Measurements from ENCODE around the gene CAMK1D.

The CAMK1D gene

DNA sequence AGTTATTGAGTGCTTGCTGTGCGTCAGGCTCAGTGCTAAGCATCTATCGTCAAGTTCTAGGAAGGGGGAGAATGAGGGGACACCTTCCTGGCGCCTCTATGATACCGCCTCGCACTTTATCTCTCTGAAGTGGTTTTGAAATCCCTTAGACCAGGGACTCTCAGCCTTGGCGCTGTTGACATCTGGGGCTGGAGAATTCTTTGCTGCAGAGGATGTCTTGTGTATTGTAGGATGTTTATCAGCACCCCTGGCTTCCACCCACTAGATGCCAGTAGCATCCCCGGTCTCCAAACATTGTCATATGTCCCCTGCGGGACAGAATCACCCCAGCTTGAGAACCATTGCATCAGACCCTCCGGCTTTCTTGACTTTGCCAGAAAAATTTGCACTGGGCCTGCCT is 366.7 kb downstream of the CAMK1D start:
- DNase-seq, result no peak
- H3K4me1 ChIP-seq (ENCODE audit: low read length), result no peaks in the 10 kb centered on the region
- H3K9me2 ChIP-seq (replicated peaks; ENCODE audit: insufficient read depth, low read length), result no peaks in the 10 kb centered on the region
- H3K9me3 ChIP-seq (replicated peaks; ENCODE audit: insufficient read depth, low read length), result no peaks in the 10 kb centered on the region
- no peak overlapping the region for H3K4me3 ChIP-seq (ENCODE audit: low read length)
- H3F3A ChIP-seq (ENCODE audit: insufficient read depth, low read length), result 0 out of 2 replicates have a peak, but pooled peaks cover under 1% of the 10 kb centered on the region
- no peak overlapping the region for H3K4me2 ChIP-seq (ENCODE audit: low read depth, low read length)
- no peaks in the 10 kb centered on the region for H4K20me1 ChIP-seq (ENCODE audit: insufficient read depth, low read length)
- H3K9ac ChIP-seq (ENCODE audit: low read length), result no peak overlapping the region
- no peak for TF ChIP-seq EZH2 (optimal IDR thresholded peaks at IDR 0.05; ENCODE audit: low read depth, low read length)
- TF ChIP-seq EZH2phosphoT487 (IDR thresholded peaks at IDR 0.05; ENCODE audit: low read length), result no peak
- TF ChIP-seq, protein P1, sequence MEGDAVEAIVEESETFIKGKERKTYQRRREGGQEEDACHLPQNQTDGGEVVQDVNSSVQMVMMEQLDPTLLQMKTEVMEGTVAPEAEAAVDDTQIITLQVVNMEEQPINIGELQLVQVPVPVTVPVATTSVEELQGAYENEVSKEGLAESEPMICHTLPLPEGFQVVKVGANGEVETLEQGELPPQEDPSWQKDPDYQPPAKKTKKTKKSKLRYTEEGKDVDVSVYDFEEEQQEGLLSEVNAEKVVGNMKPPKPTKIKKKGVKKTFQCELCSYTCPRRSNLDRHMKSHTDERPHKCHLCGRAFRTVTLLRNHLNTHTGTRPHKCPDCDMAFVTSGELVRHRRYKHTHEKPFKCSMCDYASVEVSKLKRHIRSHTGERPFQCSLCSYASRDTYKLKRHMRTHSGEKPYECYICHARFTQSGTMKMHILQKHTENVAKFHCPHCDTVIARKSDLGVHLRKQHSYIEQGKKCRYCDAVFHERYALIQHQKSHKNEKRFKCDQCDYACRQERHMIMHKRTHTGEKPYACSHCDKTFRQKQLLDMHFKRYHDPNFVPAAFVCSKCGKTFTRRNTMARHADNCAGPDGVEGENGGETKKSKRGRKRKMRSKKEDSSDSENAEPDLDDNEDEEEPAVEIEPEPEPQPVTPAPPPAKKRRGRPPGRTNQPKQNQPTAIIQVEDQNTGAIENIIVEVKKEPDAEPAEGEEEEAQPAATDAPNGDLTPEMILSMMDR (IDR thresholded peaks at IDR 0.05; ENCODE audit: low read length), result no peak
- H3K27me3 ChIP-seq (replicated peaks; ENCODE audit: insufficient read depth, low read length), result no peaks in the 10 kb centered on the region
- no peak overlapping the region for H2AFZ ChIP-seq (ENCODE audit: low read length)
- H3K79me2 ChIP-seq (ENCODE audit: low read length), result 0 out of 2 replicates have a peak, but pooled peaks cover 8% of the 10 kb centered on the region
- H3K27ac ChIP-seq (ENCODE audit: low read length), result no peak overlapping the region
- no peaks in the 10 kb centered on the region for H3K36me3 ChIP-seq (replicated peaks; ENCODE audit: insufficient read depth, low read length)

DNA sequence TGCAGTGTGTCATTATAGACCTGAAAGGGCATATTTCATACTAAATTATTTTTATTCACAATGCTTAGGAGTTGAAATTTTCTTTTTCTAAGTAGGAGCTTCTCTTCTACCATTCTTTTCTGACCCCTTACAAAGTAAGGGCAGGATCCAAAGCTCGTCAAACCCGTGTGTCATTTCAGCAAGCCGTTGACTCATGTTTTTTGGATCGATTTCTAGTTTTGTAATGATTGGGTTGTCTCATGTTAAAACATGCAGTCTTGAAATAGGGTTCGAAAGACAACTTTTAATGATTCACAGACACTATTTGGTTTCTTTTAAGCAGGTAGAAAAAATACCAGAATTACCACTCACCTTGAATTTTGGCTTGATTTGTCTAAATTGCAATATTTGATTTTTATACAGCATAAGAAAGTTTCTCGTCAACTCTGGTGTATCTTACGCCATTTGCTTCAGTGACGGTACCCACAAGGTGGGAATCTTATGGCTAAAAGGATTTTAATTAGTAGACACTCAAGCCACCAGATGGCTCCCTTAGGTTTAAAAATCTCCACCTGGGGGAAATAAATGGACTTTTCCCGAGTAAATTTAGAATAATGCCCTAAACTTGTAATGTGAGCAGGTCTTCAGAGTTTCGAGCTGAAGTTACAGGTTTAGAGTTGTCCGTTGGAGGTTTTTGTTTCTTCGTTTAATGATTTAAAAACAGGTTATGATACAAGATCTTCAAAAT is 368.8 kb downstream of the CAMK1D start:
- no peaks in the 10 kb centered on the region for H4K20me1 ChIP-seq (ENCODE audit: insufficient read depth, low read length)
- DNase-seq, result no peak
- no peaks in the 10 kb centered on the region for H3K4me1 ChIP-seq (ENCODE audit: low read length)
- no peak overlapping the region for H3K9ac ChIP-seq (ENCODE audit: low read length)
- no peaks in the 10 kb centered on the region for H3K79me2 ChIP-seq (ENCODE audit: low read length)
- no peaks in the 10 kb centered on the region for H3K9me3 ChIP-seq (replicated peaks; ENCODE audit: insufficient read depth, low read length)
- H3K4me3 ChIP-seq (ENCODE audit: low read length), result no peak overlapping the region
- TF ChIP-seq, protein P1 (IDR thresholded peaks at IDR 0.05; ENCODE audit: low read length), result no peak
- TF ChIP-seq EZH2phosphoT487 (IDR thresholded peaks at IDR 0.05; ENCODE audit: low read length) (no peak), EZH2 (optimal IDR thresholded peaks at IDR 0.05; ENCODE audit: low read depth, low read length) (no peak)
- H2AFZ ChIP-seq (ENCODE audit: low read length), result no peak overlapping the region
- H3K36me3 ChIP-seq (replicated peaks; ENCODE audit: insufficient read depth, low read length), result no peaks in the 10 kb centered on the region
- H3K9me2 ChIP-seq (replicated peaks; ENCODE audit: insufficient read depth, low read length), result no peaks in the 10 kb centered on the region
- H3K27me3 ChIP-seq (replicated peaks; ENCODE audit: insufficient read depth, low read length), result no peaks in the 10 kb centered on the region
- no peak overlapping the region for H3K27ac ChIP-seq (ENCODE audit: low read length)
- H3K4me2 ChIP-seq (ENCODE audit: low read depth, low read length), result no peak overlapping the region
- no peaks in the 10 kb centered on the region for H3F3A ChIP-seq (ENCODE audit: insufficient read depth, low read length)

DNA sequence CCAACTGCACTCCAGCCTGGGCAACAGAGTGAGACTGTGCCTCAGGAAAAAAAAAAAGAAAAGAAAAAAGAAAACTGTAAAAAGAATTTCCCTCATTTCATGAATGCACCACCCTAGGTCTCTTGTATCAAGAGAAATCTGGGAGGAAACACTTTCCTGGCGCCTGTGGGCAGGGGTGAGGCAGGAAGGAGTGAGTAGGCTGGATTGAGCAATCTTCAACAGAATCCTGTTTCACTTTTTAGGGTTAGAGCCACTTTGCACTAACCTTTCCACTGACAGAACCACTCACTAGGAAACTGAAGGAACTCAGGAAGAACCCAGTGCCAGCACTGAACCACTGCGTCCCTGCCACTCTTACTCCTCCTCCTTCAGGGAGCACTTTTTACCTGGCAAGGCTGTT is 370.0 kb downstream of the CAMK1D start:
- no peak for DNase-seq
- Histone ChIP-seq H3K36me3 (replicated peaks; ENCODE audit: insufficient read depth, low read length) (no peaks in the 10 kb centered on the region), H3K79me2 (ENCODE audit: low read length) (no peaks in the 10 kb centered on the region), H4K20me1 (ENCODE audit: insufficient read depth, low read length) (no peaks in the 10 kb centered on the region), H3K9me3 (replicated peaks; ENCODE audit: insufficient read depth, low read length) (no peaks in the 10 kb centered on the region), H3K4me3 (ENCODE audit: low read length) (no peak overlapping the region), H3F3A (ENCODE audit: insufficient read depth, low read length) (no peaks in the 10 kb centered on the region), H2AFZ (ENCODE audit: low read length) (no peak overlapping the region), H3K4me2 (ENCODE audit: low read depth, low read length) (no peak overlapping the region), H3K4me1 (ENCODE audit: low read length) (no peaks in the 10 kb centered on the region), H3K9ac (ENCODE audit: low read length) (no peak overlapping the region), H3K27me3 (replicated peaks; ENCODE audit: insufficient read depth, low read length) (no peaks in the 10 kb centered on the region), H3K27ac (ENCODE audit: low read length) (no peak overlapping the region), H3K9me2 (replicated peaks; ENCODE audit: insufficient read depth, low read length) (no peaks in the 10 kb centered on the region)
- TF ChIP-seq EZH2phosphoT487 (IDR thresholded peaks at IDR 0.05; ENCODE audit: low read length), result no peak
- TF ChIP-seq, protein P1 (IDR thresholded peaks at IDR 0.05; ENCODE audit: low read length), result no peak
- no peak for TF ChIP-seq EZH2 (optimal IDR thresholded peaks at IDR 0.05; ENCODE audit: low read depth, low read length)
